H1 (cell line): ENCODE measurements around the gene RNU4-1. TPM values are rescaled to one million over a fixed set of nuclear protein-coding genes. Genes with fewer than 3 reads are reported as not detected.

Experiments
- CTCF ChIA-PET: fragments of 300-600 bp; sonication (Branson Sonifier 250); formaldehyde crosslinking; loops from one replicate; lab custom pipeline; 2021; ENCODE audit not compliant: partially characterized antibody; lab: Charles Lee
- POLR2A ChIA-PET: fragments of 300-600 bp; sonication (Branson Sonifier 250); formaldehyde crosslinking; loops from one replicate; lab custom pipeline; 2021; ENCODE audit warnings: inconsistent platforms; ENCODE audit not compliant: partially characterized antibody; lab: Charles Lee
- DNase-seq, 2 experiments: peaks; one replicate each; pipeline versions ENCODE4 v3.0.0 to v3.0.0-alpha.2; 2010 to 2022; ENCODE audit warnings: low spot score in 2 of 2, low read depth in 1 of 2, mixed read lengths in 1 of 2
- FAIRE-seq: peaks from 2 replicates; lab custom pipeline; 2011; peaks lifted over from hg19 to GRCh38; lab: Jason Lieb, UNC
- H2AFZ ChIP-seq: 2 replicates; pipeline ENCODE4 v1.8.1; 2012; ENCODE audit warnings: low read length, inconsistent platforms
- H2AK5ac ChIP-seq: 2 replicates; pipeline ENCODE4 v1.6.1; 2013; ENCODE audit warnings: low read depth, low read length
- H2BK120ac ChIP-seq: replicated peaks from 2 replicates; pipeline ENCODE3; 2013; ENCODE audit warnings: low read depth, low read length, inconsistent platforms
- H2BK12ac ChIP-seq: 2 replicates; pipeline ENCODE4 v1.6.1; 2013; ENCODE audit warnings: low read depth, low read length
- H2BK15ac ChIP-seq: 2 replicates; pipeline ENCODE4 v1.6.1; 2013; ENCODE audit warnings: low read length
- H2BK20ac ChIP-seq: 2 replicates; pipeline ENCODE4 v1.6.1; 2013; ENCODE audit warnings: low read length
- H2BK5ac ChIP-seq: 2 replicates; pipeline ENCODE4 v1.6.1; 2013; ENCODE audit warnings: low read depth, low read length
- H3K14ac ChIP-seq: 2 replicates; pipeline ENCODE4 v1.6.1; 2013; ENCODE audit warnings: inconsistent platforms; ENCODE audit not compliant: insufficient read length
- H3K18ac ChIP-seq: 2 replicates; pipeline ENCODE4 v1.6.1; 2013; ENCODE audit warnings: low read length; ENCODE audit errors: extremely low read depth
- H3K23ac ChIP-seq: 2 replicates; pipeline ENCODE4 v1.6.1; 2013; ENCODE audit warnings: inconsistent platforms; ENCODE audit not compliant: insufficient read length
- H3K23me2 ChIP-seq: 2 replicates; pipeline ENCODE4 v1.6.1; 2013; ENCODE audit warnings: low read depth, low read length
- H3K27ac ChIP-seq: 2 replicates; pipeline ENCODE4 v1.6.1; 2011; ENCODE audit warnings: low read depth, low read length, inconsistent platforms
- H3K27me3 ChIP-seq, 4 experiments: replicated peaks in 1 of 4; 1 replicate in 1 of 4; 2 replicates in 3 of 4; pipeline versions ENCODE4 v1.6.1 to v1.8.1; 2011 to 2013; ENCODE audit warnings: low read length in 3 of 4, mild to moderate bottlenecking in 3 of 4, inconsistent platforms in 2 of 4, mixed read lengths in 2 of 4, moderate library complexity in 1 of 4; ENCODE audit not compliant: control insufficient read depth in 3 of 4, insufficient read depth in 3 of 4; ENCODE audit errors: extremely low read depth in 1 of 4
- H3K36me3 ChIP-seq, 4 experiments: 2 replicates each; pipeline versions ENCODE4 v1.6.1 to v1.8.1; 2011 to 2013; ENCODE audit warnings: mild to moderate bottlenecking in 4 of 4, low read length in 3 of 4, moderate library complexity in 2 of 4, control low read depth in 1 of 4, inconsistent platforms in 1 of 4; ENCODE audit not compliant: insufficient read depth in 4 of 4, control insufficient read depth in 2 of 4
- H3K4ac ChIP-seq: replicated peaks from 2 replicates; pipeline ENCODE3; 2013; ENCODE audit warnings: low read length, low read depth, mixed read lengths, inconsistent platforms; ENCODE audit not compliant: insufficient read length
- H3K4me1 ChIP-seq, 4 experiments: replicated peaks in 1 of 4; 1 replicate in 1 of 4; 2 replicates in 3 of 4; pipeline versions ENCODE4 v1.6.1 to v1.8.1; 2011 to 2013; ENCODE audit warnings: low read length in 3 of 4, inconsistent platforms in 2 of 4, mixed read lengths in 1 of 4; ENCODE audit not compliant: insufficient read depth in 4 of 4, control insufficient read depth in 3 of 4
- H3K4me2 ChIP-seq, 2 experiments: 2 replicates each; pipeline versions ENCODE4 v1.6.1 to v1.8.1; 2011 to 2013; ENCODE audit warnings: low read depth in 2 of 2, low read length in 2 of 2, control low read depth in 1 of 2, inconsistent platforms in 1 of 2, mild to moderate bottlenecking in 1 of 2; ENCODE audit not compliant: insufficient read depth in 1 of 2
- H3K4me3 ChIP-seq, 4 experiments: fragments of 200-600, 300-600 bp in 1 of 4; sonication (generic), shearing (Covaris generic), sonication (Bioruptor Twin) in 1 of 4; 2 replicates each; pipeline versions ENCODE4 v1.5.1 to v1.8.1; 2011 to 2016; ENCODE audit warnings: low read length in 4 of 4, low read depth in 3 of 4, control low read depth in 2 of 4, inconsistent platforms in 2 of 4, mild to moderate bottlenecking in 2 of 4, mixed read lengths in 1 of 4, moderate library complexity in 1 of 4; ENCODE audit not compliant: insufficient read depth in 2 of 4; ENCODE audit errors: extremely low read depth in 1 of 4
- H3K56ac ChIP-seq: replicated peaks from 2 replicates; pipeline ENCODE3; 2013; ENCODE audit warnings: low read depth, mild to moderate bottlenecking, mixed read lengths, low read length, inconsistent platforms; ENCODE audit not compliant: insufficient read length
- H3K79me1 ChIP-seq: 2 replicates; pipeline ENCODE4 v1.6.1; 2013; ENCODE audit warnings: low read depth, low read length, control low read depth
- H3K79me2 ChIP-seq, 2 experiments: 2 replicates each; pipeline versions ENCODE4 v1.6.1 to v1.8.1; 2012 to 2013; ENCODE audit warnings: low read length in 2 of 2, mild to moderate bottlenecking in 2 of 2, inconsistent platforms in 1 of 2; ENCODE audit not compliant: insufficient read depth in 2 of 2, control insufficient read depth in 1 of 2
- H3K9ac ChIP-seq, 4 experiments: replicated peaks in 1 of 4; 1 replicate in 1 of 4; 2 replicates in 3 of 4; pipeline versions ENCODE4 v1.6.1 to v1.8.1; 2011 to 2013; ENCODE audit warnings: low read depth in 3 of 4, low read length in 3 of 4, control low read depth in 2 of 4, mild to moderate bottlenecking in 2 of 4, moderate library complexity in 2 of 4, inconsistent platforms in 1 of 4; ENCODE audit errors: extremely low read depth in 1 of 4
- H3K9me3 ChIP-seq, 2 experiments: 2 replicates each; pipeline versions ENCODE4 v1.6.1 to v1.8.1; 2012 to 2013; ENCODE audit warnings: mild to moderate bottlenecking in 2 of 2, moderate library complexity in 2 of 2, control low read depth in 1 of 2, inconsistent platforms in 1 of 2, low read depth in 1 of 2, low read length in 1 of 2, mixed read lengths in 1 of 2; ENCODE audit not compliant: insufficient read depth in 2 of 2
- H4K20me1 ChIP-seq, 2 experiments: replicated peaks in 1 of 2; 2 replicates each; pipeline versions ENCODE3 to v1.8.1; 2011 to 2013; ENCODE audit warnings: inconsistent platforms in 2 of 2, low read length in 2 of 2, mild to moderate bottlenecking in 1 of 2; ENCODE audit not compliant: insufficient read depth in 2 of 2, control insufficient read depth in 1 of 2
- H4K5ac ChIP-seq: 2 replicates; pipeline ENCODE4 v1.6.1; 2013; ENCODE audit warnings: low read length, low read depth, mixed read lengths, inconsistent platforms; ENCODE audit not compliant: insufficient read length
- H4K8ac ChIP-seq: 2 replicates; pipeline ENCODE4 v1.8.0; 2013; ENCODE audit warnings: mild to moderate bottlenecking, moderate library complexity, low read length, inconsistent platforms; ENCODE audit not compliant: insufficient read depth; ENCODE audit errors: extremely low read depth
- H4K91ac ChIP-seq: replicated peaks from 2 replicates; pipeline ENCODE3; 2013; ENCODE audit warnings: low read length, mixed read lengths, inconsistent platforms; ENCODE audit not compliant: insufficient read length
- JUND ChIP-seq: IDR thresholded peaks from 2 replicates; pipeline ENCODE4 v1.6.1; 2011; ENCODE audit warnings: mild to moderate bottlenecking, improper control_type of control experiment, low read length
- WGBS, 2 experiments: shearing (Covaris generic) in 1 of 2; methylation state at CpG; one replicate each; pipeline versions ENCODE4 v1.1.6 to v1.1.7; 2013 to 2015; ENCODE audit warnings: low lambda C conversion rate in 2 of 2, mixed read lengths in 2 of 2, inconsistent platforms in 1 of 2, low coverage in 1 of 2, missing lambda C conversion rate in 1 of 2; ENCODE audit not compliant: insufficient replicate concordance in 2 of 2, insufficient coverage in 1 of 2, insufficient read length in 1 of 2; ENCODE audit errors: extremely low coverage in 1 of 2, missing lambda C conversion rate in 1 of 2; 5-methylcytosine and 5-hydroxymethylcytosine counted together
- polyA plus RNA-seq, 7 experiments: library from polyadenylated mRNA; depleted of rRNA in 3 of 7; stranded (reverse) in 5 of 7; unstranded in 2 of 7; fragments of >200 nt in 5 of 7; fragments of 200-250 nt in 2 of 7; gene quantifications; 1 replicate in 5 of 7; 2 replicates in 1 of 7; 4 replicates in 1 of 7; pipeline versions ENCODE4 v1.2.1 to v1.2.3, GENCODE V29; 2011 to 2013; ENCODE audit warnings: missing spikeins in 2 of 7, mixed read lengths in 2 of 7
- total RNA-seq: library from RNA; stranded (reverse); fragmentation: NEBNext Ultra II Directional; extraction: Animal tissue kit (Norgen Biotek cat#: 25700); gene quantifications from 2 replicates; pipeline ENCODE4 v1.2.1, GENCODE V29; 2021

RNU4-1 gene
- total and polyA plus RNA-seq, 2 of the 8 experiments (the other 6 are each of a cell fraction or from before 2014, with no cell fraction given), result under 0.01 to 1,424 TPM

GRCh38 chr12:120324841-120325417 lies 31.9 kb upstream of the RNU4-1 start:
- H2BK12ac ChIP-seq, result no peak overlapping the region
- H3K18ac ChIP-seq, result no peak overlapping the region
- no peak for TF ChIP-seq JUND
- no peaks in the 10 kb centered on the region for H3K79me2 ChIP-seq
- no peak overlapping the region for H4K91ac ChIP-seq
- peaks cover 0 to 1% (median 0%) of the 10 kb centered on the region in 4 experiments; a peak in 1 of 7 replicates for H3K4me1 ChIP-seq
- no peaks in the 10 kb centered on the region for H4K20me1 ChIP-seq
- H3K9me3 ChIP-seq, result no peaks in the 10 kb centered on the region
- no peak overlapping the region for H2AFZ ChIP-seq
- no peaks in the 10 kb centered on the region for H3K27me3 ChIP-seq
- no peak overlapping the region for H3K4me2 ChIP-seq
- H2AK5ac ChIP-seq, result no peak overlapping the region
- H3K23me2 ChIP-seq, result no peaks in the 10 kb centered on the region
- H2BK20ac ChIP-seq, result no peak overlapping the region
- H3K4ac ChIP-seq, result no peak overlapping the region
- CTCF ChIA-PET, result interaction anchor here (0.6 to 6.6 kb wide), 14 partner anchors 10 to 647 kb away, joined by 3 to 61 read pairs (median 4); no protein-coding TSS in a partner anchor
- no peak overlapping the region for H4K5ac ChIP-seq
- no peak overlapping the region for H2BK5ac ChIP-seq
- H3K23ac ChIP-seq, result no peak overlapping the region
- no peak overlapping the region for H3K14ac ChIP-seq
- FAIRE-seq (no peak), DNase-seq (no peak)
- no peak overlapping the region for H4K8ac ChIP-seq
- 71% methylated on average over 9 of the region's 9 CpGs; no CpG with 5 or more reads in 1 of the 2 experiments for WGBS, 2 experiments
- H3K36me3 ChIP-seq, result no peaks in the 10 kb centered on the region
- H2BK15ac ChIP-seq, result no peak overlapping the region
- H3K56ac ChIP-seq, result no peak overlapping the region
- no peak overlapping the region for H2BK120ac ChIP-seq
- no peak overlapping the region for H3K9ac ChIP-seq
- POLR2A ChIA-PET, result interaction anchor here (0.6 to 1.7 kb wide), 7 partner anchors 11 to 133 kb away, joined by 3 to 6 read pairs (median 3); partner anchors contain the start of genes RNU4-1 and RPLP0
- no peak overlapping the region for H3K4me3 ChIP-seq
- H3K79me1 ChIP-seq, result no peaks in the 10 kb centered on the region
- no peak overlapping the region for H3K27ac ChIP-seq
